GM20000 (cell line): ENCODE results near the gene SEMA6B.
A peak's percentile ranks its signal among the peaks of the same experiment; 100 is the strongest.
"Not testable (repeated sequence)": the region's sequence is repeated elsewhere in the genome, so short reads cannot be mapped to it uniquely, and the experiment has no call there.

ENCODE experiments used
- DNase-seq: peaks from one replicate; pipeline ENCODE4 v3.0.0; 2012; ENCODE audit warnings: low spot score
- TF ChIP-seq, protein P1 (sequence below): IDR thresholded peaks from 2 replicates; pipeline ENCODE4 v1.5.1; 2012; ENCODE audit warnings: mild to moderate bottlenecking, control low read depth; ENCODE audit errors: extremely low read depth, missing control alignments

Gene SEMA6B

DNA sequence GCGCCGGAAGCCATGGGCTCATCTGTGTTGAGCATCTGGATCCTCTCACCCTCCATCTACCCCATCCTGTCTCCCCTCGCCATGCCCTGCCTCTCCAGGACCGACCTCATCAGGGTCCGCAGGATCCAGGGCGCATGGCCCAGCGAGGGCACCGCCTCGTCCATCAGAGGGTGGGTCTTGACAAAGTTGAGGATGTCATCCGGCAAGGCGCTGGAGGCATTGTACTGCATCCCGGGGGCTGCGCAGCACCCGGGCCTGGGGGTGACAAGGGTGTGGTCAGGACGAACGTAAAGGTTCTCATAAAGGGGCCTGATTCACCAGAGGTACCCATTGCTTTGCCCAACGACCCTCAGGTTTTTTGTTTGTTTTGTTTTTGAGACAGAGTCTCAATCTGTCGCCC lies 9.5 kb downstream of the SEMA6B start:
- no peak for DNase-seq
- TF ChIP-seq, protein P1, sequence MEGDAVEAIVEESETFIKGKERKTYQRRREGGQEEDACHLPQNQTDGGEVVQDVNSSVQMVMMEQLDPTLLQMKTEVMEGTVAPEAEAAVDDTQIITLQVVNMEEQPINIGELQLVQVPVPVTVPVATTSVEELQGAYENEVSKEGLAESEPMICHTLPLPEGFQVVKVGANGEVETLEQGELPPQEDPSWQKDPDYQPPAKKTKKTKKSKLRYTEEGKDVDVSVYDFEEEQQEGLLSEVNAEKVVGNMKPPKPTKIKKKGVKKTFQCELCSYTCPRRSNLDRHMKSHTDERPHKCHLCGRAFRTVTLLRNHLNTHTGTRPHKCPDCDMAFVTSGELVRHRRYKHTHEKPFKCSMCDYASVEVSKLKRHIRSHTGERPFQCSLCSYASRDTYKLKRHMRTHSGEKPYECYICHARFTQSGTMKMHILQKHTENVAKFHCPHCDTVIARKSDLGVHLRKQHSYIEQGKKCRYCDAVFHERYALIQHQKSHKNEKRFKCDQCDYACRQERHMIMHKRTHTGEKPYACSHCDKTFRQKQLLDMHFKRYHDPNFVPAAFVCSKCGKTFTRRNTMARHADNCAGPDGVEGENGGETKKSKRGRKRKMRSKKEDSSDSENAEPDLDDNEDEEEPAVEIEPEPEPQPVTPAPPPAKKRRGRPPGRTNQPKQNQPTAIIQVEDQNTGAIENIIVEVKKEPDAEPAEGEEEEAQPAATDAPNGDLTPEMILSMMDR: no peak

DNA sequence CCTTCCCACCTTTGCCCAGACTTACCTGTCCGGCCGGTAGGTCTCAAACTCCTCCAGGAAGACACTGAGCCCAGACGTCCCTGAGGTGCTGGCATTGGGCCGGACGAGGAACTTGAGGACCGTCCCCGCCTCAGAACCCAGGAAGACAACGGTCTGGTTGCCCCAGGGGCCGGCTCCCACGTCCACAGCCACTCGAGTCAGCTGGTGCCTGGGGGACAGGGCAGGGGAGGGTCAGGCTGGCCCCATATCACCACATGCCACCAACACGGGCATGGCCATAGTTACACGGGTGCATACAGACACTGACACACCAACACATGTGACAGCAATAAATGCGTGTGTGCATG lies 11.3 kb downstream of the SEMA6B start:
- DNase-seq: no peak
- TF ChIP-seq, protein P1: no peak

DNA sequence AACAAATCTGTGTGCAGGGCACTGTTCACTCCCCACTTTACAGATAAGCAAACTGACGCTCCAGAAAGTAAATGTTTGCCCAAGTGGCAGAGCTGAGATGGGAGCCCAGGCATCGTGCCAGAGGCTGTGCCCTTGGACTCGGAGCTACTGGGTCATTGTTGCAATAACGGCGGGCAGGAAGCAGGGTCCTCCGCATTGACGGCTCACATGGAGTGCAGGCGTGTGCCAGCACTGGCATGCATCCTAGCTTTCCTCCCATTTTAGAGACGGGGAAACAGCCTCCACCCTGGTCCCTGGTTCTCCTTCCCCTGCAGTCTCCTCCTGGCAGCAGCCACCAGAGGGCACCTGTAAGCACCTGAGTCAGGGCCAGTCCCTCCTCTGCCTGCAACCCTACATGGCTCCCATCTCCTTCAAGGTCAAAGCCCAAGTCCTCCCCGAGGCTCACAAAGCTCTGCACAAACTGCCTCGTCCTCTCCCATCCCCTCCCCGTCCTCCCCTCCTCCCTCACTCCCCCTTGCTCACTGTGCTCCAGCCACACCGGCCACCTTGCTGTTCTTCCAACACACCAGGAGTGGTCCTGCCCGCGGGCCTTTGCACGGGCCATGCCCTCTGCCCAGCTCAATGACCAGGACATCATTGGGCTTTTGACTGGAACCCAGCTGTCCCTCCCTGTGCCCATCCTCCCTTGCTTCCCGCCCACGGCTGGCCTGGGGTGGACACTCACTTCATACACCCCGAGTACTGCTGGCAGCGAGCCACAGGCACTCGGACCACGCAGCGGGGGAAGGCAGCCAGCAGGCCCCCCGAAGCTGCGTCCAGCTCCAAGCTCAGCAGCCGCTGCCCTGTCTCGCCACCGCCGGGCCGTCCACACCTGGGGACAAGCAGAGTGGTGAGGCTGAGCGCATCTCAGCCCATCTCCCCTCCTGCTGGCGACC lies 11.9 kb downstream of the SEMA6B start:
- DNase-seq: no peak
- TF ChIP-seq, protein P1: peak; percentile 19

DNA sequence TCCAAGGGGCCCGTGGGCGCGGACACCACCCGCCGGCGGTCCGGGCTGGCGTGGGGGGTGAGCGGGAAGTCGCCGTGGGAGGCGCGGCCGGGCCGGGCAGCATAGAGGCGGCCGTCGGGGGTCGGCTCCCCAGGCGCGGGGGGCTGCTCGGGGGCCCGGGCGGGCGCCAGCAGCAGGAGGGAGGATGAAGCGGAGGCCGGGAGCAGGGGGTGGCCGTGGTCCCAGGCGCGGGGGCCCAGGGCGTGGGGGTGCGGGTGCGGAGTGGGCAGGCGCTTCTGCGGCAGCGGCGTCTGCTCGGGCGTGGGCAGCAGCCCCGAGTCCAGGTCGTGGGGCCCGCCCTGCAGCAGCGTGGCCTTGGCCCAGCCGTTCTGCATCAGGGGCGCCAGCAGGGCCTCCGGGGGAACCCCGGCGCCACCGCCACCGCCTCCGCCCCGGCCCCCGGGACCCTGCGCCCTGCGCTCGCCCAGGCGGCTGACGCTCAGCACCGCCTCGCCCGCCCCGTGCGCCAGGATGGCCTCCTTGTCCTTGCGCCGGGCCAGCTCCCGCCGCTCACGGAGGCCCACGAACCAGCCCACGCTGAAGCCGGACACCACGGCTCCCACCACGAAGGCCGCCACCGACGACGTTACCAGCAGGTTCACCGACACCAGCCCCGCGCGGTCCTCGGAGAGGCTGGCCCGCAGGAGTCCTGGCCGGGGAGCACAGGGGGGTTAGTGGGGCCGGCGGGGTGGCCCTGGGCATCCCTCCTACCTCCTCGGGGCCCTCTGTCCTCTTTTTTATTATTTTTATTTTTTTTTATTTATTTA lies 15.4 kb downstream of the SEMA6B start:
- DNase-seq: no peak
- TF ChIP-seq, protein P1: no peak

DNA sequence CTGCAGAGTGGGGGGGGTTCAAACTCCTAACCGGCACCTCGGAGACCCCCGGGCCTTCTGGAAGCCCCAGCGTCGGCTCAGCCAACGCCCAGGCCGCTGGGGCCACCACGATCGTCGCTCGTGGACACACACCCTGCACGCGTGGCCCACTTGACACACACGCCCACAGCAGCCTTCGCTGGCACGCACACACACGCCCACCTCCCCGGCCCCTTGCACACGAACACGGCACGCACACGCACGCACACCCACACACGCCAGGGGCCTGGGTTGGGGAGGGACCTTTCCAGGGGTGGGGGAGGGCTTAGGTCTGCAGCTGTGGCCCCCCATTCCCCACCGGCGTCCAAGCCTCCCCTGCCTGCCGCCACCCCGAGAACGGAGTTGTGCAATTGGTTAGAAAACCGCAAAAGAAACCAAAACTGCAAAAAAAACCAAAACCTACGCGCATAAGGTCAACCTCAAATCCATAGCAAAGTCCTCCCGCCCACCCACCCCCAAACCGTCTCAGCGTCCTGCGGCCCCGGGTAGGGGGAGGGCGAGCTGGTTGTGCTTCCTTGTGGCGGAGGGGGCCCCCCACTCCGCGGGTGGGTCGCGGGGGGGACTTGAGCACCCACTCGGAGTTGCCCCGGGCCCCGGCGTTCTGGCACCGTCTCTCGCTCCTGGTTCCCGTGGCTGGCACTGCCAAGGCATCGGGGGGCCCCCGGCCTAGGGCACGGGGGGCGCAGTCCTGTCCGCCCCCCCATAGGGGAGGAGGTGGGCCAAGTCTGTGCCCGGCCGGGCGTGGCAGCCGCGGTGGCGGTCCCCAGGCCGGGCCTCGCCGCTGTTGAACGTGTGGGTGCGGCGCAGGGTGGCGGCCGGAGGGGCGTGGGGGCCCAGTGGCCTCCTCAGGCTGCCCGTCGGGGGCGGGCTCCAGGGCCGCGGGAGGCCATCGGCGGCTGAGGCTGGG lies 16.3 kb downstream of the SEMA6B start:
- peak; percentile 52 for DNase-seq
- TF ChIP-seq, protein P1: no peak

DNA sequence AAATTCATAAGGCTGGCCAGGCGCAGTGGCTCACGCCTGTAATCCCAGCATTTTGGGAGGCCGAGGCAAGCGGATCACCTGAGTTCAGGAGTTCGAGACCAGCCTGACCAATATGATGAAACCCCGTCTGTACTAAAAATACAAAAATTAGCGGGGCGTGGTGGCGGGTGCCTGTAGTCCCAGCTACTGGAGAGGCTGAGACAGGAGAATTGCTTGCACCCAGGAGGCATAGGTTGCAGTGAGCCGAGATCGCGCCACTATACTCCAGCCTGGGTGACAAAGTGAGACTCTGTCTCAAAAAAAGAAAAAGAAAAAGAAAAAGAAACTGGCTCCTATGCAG lies 17.7 kb downstream of the SEMA6B start:
- DNase-seq: not testable (repeated sequence)

DNA sequence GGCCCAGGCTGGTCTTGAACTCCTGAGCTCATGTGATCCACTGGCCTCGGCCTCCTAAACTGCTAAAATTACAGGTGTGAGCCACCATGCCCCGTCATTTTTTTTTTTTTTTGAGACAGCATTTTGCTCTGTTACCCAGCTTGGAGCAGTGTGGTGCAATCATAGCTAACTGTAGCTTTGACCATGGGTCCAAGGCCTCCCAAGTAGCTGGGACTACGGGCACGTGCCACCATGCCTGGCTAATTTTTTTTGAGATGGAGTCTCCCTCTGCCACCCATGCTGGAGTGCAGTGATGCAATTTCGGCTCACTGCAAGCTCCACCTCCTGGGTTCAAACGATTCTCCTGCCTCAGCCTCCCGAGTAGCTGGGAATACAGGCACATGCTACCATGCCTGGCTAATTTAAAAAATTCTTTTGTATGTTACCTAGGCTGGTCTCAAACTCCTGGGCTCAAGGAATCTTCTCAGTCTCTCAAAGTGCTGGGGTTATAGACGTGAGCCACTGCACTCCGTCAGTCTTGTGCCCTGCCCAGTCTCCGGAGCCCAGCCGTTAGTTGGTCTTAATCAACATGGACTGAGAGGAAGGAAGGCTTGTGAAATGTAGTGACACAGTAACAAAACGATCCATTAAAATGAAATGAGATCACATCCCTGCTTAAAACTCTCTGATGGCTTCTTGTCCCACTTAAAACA lies 18.2 kb downstream of the SEMA6B start:
- no peak for DNase-seq
- TF ChIP-seq, protein P1: no peak
